ENCODE data around the gene HSF2BP.
"Not testable (repeated sequence)": the region's sequence is repeated elsewhere in the genome, so short reads cannot be mapped to it uniquely, and the experiment has no call there.

HSF2BP gene

GRCh38 chr21:43596616-43597015 lies 62.7 kb downstream of the HSF2BP start:
- DNase-seq = no peak

DNA sequence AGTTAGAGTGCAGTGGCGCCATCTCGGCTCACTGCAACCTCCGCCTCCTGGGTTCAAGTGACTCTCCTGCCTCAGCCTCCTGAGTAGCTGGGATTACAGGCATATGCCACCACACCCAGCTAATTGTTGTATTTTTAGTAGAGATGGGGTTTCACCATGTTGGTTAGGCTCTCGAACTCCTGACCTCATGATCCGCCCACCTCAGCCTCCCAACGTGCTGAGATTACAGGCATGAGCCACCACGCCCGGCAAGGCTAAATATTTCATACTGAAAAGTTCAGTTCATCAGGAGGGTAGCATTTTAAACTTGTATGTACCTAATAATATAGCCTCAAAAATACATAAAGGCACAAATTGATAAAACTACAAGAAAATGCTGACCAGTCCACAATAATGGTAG lies 63.5 kb downstream of the HSF2BP start:
- DNase-seq = not testable (repeated sequence)

- no peak for DNase-seq
These were observed 66.2 kb downstream of the HSF2BP start for GRCh38 chr21:43593078-43593477.

DNA sequence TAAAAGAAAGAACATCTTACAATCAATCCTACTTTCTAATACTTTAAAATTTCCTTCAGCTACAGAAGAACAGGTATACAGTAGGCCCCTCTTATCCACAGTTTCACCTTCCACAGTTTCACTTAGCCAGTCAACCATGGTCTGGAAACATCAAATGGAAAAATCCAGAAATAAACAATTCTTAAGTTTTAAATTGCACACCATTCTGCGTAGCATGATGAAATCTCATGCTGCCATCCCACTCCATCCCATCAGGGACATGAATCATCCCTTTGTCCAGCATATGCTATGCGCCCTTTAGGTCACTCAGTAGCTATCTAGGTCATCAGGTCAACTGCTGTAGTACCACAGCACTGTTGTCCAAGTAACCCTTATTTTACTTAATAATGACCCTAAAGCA lies 67.7 kb downstream of the HSF2BP start:
- no peak for DNase-seq

DNA sequence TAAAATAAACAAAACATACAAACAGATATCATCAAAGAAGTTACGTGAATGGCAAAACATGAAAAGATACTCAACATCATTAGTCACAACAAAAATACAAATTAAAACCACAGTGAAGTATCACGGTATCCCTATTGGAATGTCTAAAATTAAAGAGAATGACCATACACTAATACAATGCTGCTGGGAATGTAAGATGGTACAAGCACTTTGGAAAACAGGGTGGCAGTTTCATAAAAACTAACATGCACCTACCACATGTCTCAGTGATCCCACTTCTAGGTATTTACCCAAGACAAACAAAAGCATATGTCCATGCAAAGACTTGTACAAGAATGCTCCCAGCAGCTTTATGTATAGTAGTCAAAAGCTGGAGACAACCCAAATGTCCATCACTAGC lies 69.1 kb downstream of the HSF2BP start:
- no peak for DNase-seq

DNA sequence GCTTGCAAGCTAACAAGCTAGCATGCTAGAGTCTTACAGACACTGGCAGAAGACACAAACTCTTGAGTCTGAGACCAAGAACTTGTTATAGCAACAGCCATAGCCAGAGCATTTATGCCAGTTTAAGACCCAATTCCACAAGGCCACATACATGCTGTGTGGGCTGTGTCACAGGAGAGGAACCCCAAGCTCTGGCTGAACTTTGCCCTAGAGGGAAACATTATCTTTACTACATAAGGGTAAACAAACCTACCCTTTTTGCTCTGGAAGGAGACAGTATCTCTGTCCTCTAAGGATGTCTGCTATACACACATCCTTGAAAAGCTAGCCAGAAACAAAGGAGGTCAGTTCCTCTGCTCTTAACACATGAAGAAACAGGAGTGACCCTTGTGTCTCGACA lies 70.3 kb downstream of the HSF2BP start:
- DNase-seq = no peak

- no peak for DNase-seq
These were observed 73.3 kb downstream of the HSF2BP start for GRCh38 chr21:43585924-43586413.

GRCh38 chr21:43585514-43585913 lies 73.8 kb downstream of the HSF2BP start:
- DNase-seq = no peak

DNA sequence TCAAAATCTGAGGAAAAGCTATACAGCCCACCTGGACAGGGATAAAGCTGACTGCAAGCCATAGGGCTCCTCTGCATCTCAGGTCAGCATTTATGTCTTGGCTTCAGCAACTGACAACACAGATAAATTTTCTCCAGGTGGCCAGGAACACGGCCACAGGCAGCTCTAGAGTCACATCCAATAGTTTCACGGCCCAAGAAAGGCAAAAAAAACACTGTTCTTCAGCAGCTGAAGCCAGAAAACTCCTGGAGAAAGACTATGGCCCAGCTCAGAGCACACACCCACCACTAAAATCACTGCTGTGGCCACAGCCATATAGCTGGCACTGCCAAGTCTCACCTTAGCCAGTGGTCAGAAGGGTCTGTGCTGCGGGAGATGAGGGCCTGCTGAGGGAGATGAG lies 77.8 kb downstream of the HSF2BP start:
- DNase-seq = no peak

- no peak for DNase-seq
These were observed 80.5 kb downstream of the HSF2BP start for GRCh38 chr21:43578677-43579303.

DNA sequence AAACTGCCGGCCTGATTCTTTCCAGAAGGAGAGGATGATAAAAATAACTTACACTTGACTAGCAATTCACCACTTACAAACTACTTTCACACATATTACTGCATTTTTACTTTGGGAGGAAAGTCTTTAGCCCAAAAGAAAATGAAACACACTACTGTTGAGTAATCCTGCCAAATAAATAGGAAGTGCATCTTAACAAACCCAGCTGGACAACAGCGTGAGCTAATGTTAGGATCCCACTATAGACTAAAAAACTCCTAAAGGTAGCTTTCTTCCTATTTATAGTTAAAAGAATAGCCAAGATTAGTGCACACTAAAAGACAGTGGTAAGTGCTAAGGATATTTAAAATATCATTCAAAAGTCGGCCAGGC lies 83.8 kb downstream of the HSF2BP start:
- no peak for DNase-seq

GRCh38 chr21:43574741-43575472 lies 84.4 kb downstream of the HSF2BP start:
- no peak for DNase-seq

DNA sequence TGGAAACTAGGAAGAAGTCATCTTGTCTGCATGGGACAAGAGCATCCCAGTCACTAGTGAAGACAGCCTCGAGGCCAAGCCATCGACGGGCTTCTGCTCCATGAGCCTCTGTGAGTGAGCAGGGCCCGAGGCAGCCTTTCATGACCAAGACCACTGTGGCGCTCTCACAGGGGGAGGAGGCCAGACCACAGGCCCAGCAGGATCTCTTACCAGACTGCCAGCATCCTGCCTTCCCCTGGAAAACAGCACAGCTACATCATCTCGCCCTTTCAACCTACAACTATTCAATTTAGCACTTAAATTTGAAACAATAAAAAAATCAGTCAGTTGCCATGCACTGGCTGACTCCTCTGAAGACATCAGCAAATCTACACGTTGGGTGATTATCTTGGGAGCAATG lies 85.4 kb downstream of the HSF2BP start:
- DNase-seq = no peak

DNA sequence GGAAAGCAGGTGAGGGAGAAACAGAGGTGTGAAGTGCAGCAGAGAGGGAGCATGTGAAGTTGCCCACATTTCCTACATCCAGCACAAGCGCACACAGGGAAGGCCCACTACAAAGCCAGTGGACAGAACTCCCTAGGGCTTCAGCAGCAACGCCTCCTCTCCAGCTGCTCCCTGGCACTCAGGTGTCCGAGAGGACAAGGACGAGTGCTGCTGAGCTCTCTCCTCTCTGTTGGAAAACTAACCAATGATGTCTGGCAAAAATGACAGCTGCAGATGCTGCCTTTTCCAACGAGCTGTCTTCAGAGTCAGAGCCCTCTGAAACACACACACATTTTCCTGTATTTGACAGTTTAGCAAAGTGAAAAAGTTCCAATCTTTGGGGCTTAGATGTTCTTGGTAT lies 86.8 kb downstream of the HSF2BP start:
- no peak for DNase-seq

GRCh38 chr21:43571976-43572375 lies 87.3 kb downstream of the HSF2BP start:
- DNase-seq = no peak

DNA sequence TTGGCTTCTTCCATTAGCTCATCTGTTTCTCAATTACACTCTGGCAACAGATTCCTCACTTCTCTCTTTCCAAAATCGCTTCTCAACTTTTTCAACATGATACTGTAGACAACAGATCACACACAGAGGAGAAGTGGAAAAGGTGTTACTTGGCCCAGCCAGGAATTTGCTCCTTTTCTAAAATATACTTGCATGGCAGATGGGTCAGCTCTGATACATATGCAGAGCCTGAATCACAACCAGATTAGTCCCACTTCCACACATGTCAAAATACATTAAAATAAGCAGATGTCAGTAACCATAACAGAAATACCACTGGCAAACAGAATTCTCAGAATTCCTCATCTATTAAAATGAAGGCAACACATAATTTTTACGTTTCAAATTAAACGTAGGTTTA lies 89.1 kb downstream of the HSF2BP start:
- not testable (repeated sequence) for DNase-seq

- not testable (repeated sequence) for DNase-seq
These were observed 96.8 kb downstream of the HSF2BP start for GRCh38 chr21:43562451-43562850.

DNA sequence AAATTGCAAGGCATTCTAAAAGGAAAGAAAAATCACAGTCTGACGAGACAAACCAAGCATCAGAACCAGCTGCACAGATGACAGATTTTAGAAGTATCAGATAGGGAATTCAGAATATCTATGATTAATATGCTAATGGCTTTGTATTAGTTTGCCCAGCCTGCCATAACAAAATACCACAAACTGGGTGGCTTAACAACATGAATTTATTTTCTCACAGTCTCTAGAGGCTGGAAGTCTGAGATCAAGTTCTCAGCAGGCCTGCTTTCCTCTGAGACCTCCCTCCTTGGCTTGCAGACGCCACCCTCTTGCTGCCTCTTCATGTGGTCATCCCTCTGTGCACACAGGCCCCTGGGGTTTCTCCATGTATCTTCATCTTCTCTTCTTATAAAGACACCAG lies 118.7 kb downstream of the HSF2BP start:
- DNase-seq = not testable (repeated sequence)

DNA sequence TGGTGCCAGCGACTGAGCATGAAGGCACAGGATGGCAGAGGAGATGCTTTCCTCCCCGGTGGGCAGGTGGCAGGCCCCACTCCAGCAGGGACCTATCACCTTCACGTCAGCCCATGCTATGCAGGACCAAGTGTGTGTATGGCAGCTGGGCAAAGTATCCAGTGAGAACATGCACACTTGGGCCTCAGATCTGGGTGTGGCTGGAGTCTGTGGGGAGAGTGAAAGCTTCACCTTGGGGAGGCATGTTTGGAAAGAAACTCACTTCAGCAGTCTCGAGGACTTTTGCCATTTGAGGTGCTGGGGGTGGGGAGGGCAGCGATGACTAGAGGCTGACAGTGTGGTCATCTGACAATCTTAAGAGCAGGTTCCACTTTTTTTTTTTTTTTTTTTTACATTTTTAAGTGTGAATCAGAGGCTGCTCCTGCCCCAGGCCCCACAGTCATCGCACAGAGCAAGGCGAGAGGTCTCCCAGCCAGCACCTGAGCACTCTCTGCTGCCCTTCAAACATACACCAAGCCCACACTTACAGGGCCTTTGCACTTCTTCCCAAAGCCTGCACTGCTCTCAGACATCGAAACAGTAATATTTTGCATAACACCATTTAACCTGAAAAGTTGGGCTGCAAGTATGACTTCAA lies 136.7 kb downstream of the HSF2BP start:
- not testable (repeated sequence) for DNase-seq

GRCh38 chr21:43517701-43518100 lies 141.6 kb downstream of the HSF2BP start:
- DNase-seq = not testable (repeated sequence)

DNA sequence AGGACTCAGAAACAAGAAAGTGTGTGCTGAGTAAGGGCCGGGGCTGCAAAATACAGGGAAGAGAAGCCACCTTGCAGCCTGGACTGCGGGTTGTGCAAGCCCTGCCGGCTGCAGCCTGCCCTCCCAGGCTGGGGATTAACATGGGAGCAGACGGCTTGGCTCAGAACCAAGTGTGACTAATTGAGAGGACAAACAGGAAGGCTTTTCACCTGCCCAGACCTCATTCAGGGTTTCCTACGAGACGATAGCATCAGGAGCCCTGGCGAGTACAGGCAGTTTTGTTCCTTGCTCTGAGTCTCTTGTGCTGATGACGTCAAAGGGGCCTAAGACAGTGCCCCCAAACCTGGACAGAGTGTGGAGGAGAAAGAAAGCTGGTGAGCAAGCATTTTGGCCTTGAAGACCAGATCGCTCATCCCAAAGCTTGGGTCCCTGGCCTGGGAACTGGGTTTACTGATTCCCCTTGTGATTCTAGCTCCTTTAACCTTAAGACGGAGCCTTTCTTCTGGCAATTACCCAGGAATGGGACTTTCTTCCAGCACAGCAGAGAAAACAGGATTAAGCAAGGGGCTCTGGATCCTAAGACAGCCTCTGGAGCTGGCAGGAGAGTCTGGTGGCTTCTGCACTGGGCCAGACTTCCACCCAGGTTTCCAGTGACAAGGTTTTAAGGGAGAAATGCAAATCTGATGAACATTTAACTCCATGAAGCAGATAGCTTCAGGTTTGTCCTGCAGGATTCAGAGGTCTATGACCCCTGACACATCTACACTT lies 142.2 kb downstream of the HSF2BP start:
- not testable (repeated sequence) for DNase-seq

DNA sequence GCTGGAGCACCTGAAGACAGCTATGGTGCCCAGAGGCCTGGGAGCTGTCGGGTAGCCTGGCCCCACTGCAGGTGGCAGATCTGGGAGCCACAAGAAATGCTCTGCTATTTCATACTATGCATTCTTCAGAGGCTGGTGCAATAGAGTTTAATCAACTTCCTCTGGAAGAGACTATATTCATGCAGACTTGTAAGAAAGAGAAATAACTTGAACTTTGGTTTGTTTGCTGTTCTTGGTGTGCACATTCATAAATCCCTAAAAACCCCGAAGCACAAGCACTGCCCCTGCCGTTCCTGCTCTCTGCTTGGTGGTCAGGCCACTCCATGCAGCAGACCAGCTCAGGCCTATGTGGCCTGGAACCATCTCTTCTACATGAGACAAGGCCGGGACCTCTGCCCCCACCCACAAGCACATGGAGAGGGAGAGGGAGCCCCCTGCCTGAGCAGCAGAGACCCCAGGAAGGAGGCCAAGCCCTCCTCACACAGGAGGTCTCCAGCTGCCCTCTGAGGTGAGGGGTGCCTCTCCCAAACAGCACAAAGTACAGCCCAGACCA lies 142.9 kb downstream of the HSF2BP start:
- not testable (repeated sequence) for DNase-seq

DNA sequence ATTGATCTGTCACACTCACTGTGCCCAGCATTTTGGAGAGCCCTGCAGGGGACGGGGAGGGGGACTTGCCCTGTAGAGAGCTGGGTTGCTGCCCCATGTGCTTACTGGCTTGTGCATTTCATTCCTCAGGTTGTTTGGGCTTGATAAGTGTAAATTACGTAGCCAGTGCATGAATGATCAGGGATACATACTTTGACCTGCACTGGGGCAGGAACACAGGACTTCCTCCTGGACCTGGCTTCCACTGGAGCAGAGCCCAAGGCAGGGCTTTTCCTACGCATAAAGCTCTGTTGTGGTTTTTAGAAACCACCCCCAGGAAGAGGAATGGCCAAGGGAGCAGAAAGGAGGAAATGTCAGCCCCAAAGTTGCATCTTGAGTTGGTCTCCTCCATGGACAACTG lies 144.5 kb downstream of the HSF2BP start:
- DNase-seq = not testable (repeated sequence)

Data from activated CD4-positive, alpha-beta T cell treated with anti-CD3 and anti-CD28 coated beads, Interleukin-2, amount 50 U/mL, for 48 hours (primary cell).